Measurements from ENCODE around the gene PPP1R13B.

DNA sequence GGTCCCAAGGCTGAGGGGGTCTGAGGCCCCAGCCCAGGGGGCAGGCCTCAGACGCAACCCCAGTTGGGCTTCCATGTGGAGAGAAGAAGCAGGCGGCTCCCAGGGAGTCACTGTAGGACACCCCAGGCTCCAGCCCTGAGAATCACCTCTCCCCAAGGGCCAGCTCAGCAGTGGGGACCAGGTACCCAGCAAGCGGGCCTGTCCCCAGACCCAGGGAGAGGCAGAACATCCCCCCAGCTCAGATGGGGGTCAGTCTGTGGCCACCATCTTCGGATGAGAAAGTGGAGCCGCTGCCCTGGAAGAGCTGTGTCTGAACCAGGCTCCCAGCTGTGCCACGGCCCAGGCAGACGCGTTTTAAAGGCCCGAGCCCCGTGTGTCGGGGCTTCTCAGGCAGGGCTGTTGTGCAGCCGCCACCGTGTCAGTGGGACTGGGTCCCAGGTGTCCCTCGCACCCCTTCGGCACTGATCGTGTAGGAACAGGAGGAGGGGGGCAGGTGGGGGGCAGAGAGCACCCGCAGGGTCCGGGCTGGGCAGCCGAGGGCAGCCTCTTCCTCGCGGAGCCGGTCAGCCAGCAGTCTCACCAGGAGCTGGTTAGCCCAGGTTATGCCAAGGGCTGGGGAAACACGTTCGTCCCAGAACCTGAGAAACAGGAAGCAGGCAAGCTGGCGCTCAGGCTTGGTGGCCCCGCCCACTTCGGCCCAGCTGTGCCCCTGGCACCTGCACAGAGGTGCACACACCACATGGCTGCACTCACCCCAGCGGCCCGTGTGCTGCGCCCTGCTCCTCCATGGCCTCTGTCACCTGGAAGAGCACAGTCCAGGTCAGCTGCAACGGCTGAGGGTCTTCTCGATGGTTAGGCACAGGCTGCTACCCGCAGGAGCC, 148.8 kb downstream of the PPP1R13B start:
- TF ChIP-seq, protein P1, sequence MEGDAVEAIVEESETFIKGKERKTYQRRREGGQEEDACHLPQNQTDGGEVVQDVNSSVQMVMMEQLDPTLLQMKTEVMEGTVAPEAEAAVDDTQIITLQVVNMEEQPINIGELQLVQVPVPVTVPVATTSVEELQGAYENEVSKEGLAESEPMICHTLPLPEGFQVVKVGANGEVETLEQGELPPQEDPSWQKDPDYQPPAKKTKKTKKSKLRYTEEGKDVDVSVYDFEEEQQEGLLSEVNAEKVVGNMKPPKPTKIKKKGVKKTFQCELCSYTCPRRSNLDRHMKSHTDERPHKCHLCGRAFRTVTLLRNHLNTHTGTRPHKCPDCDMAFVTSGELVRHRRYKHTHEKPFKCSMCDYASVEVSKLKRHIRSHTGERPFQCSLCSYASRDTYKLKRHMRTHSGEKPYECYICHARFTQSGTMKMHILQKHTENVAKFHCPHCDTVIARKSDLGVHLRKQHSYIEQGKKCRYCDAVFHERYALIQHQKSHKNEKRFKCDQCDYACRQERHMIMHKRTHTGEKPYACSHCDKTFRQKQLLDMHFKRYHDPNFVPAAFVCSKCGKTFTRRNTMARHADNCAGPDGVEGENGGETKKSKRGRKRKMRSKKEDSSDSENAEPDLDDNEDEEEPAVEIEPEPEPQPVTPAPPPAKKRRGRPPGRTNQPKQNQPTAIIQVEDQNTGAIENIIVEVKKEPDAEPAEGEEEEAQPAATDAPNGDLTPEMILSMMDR (IDR thresholded peaks at IDR 0.05): no peak
- TF ChIP-seq POLR2A (IDR thresholded peaks at IDR 0.05; ENCODE audit: low read depth): no peak
- TF ChIP-seq POLR2AphosphoS5 (IDR thresholded peaks at IDR 0.05): no peak
